ENCODE measurements around the gene CDCA3.
"Not testable (repeated sequence)": the region's sequence is repeated elsewhere in the genome, so short reads cannot be mapped to it uniquely, and the experiment has no call there.

Gene CDCA3

GRCh38 chr12:6851153-6851920 lies at the start of gene CDCA3:
Gene CDCA3, minus strand, starts transcription at chr12:6851286. Its CDS starts 334 bp downstream, at chr12:6850952.
- no peak for TF ChIP-seq JUND (IDR thresholded peaks at IDR 0.05; ENCODE audit: low read depth)
- peak; percentile 87 to 93 for DNase-seq (ENCODE audit: low read depth in 1 of 2, low spot score in 1 of 2)
- in situ Hi-C loops (cut with HindIII; ENCODE audit: low pct_unique_long_range_greater_than_20kb, low sequenced_read_pairs), result no loop called here

GRCh38 chr12:6899837-6900519 lies 48.9 kb upstream of the CDCA3 start:
- TF ChIP-seq JUND (IDR thresholded peaks at IDR 0.05; ENCODE audit: low read depth), result no peak
- in situ Hi-C loops (cut with HindIII; ENCODE audit: low pct_unique_long_range_greater_than_20kb, low sequenced_read_pairs), result no loop called here
- peak in 1 of 2 experiments; percentile 39 for DNase-seq (ENCODE audit: low read depth in 1 of 2, low spot score in 1 of 2)

- TF ChIP-seq JUND (IDR thresholded peaks at IDR 0.05; ENCODE audit: low read depth), result no peak
- in situ Hi-C loops (cut with HindIII; ENCODE audit: low pct_unique_long_range_greater_than_20kb, low sequenced_read_pairs), result no loop called here
- DNase-seq (ENCODE audit: low read depth in 1 of 2, low spot score in 1 of 2), result no peak
These were observed 48.3 kb upstream of the CDCA3 start for GRCh38 chr12:6899427-6899826.

GRCh38 chr12:6896846-6897435 lies 45.9 kb upstream of the CDCA3 start:
- in situ Hi-C loops (cut with HindIII; ENCODE audit: low pct_unique_long_range_greater_than_20kb, low sequenced_read_pairs), result no loop called here
- TF ChIP-seq JUND (IDR thresholded peaks at IDR 0.05; ENCODE audit: low read depth), result no peak
- DNase-seq (ENCODE audit: low read depth in 1 of 2, low spot score in 1 of 2), result no peak

- TF ChIP-seq JUND (IDR thresholded peaks at IDR 0.05; ENCODE audit: low read depth), result no peak
- in situ Hi-C loops (cut with HindIII; ENCODE audit: low pct_unique_long_range_greater_than_20kb, low sequenced_read_pairs), result no loop called here
- DNase-seq (ENCODE audit: low read depth in 1 of 2, low spot score in 1 of 2), result no peak
These were observed 43.2 kb upstream of the CDCA3 start for GRCh38 chr12:6894321-6894720.

GRCh38 chr12:6892683-6893082 lies 41.6 kb upstream of the CDCA3 start:
- DNase-seq (ENCODE audit: low read depth in 1 of 2, low spot score in 1 of 2); in situ Hi-C loops (cut with HindIII; ENCODE audit: low pct_unique_long_range_greater_than_20kb, low sequenced_read_pairs): not testable (repeated sequence)

- no peak for TF ChIP-seq JUND (IDR thresholded peaks at IDR 0.05; ENCODE audit: low read depth)
- DNase-seq (ENCODE audit: low read depth in 1 of 2, low spot score in 1 of 2), result no peak
- in situ Hi-C loops (cut with HindIII; ENCODE audit: low pct_unique_long_range_greater_than_20kb, low sequenced_read_pairs), result no loop called here
These were observed 40.5 kb upstream of the CDCA3 start for GRCh38 chr12:6891646-6892001.

- DNase-seq (ENCODE audit: low read depth in 1 of 2, low spot score in 1 of 2), result peak; percentile 56 to 90
- TF ChIP-seq JUND (IDR thresholded peaks at IDR 0.05; ENCODE audit: low read depth), result no peak
- in situ Hi-C loops (cut with HindIII; ENCODE audit: low pct_unique_long_range_greater_than_20kb, low sequenced_read_pairs), result no loop called here
These were observed 39.9 kb upstream of the CDCA3 start for GRCh38 chr12:6890789-6891645.

GRCh38 chr12:6889775-6890573 lies 38.9 kb upstream of the CDCA3 start:
- in situ Hi-C loops (cut with HindIII; ENCODE audit: low pct_unique_long_range_greater_than_20kb, low sequenced_read_pairs); DNase-seq (ENCODE audit: low read depth in 1 of 2, low spot score in 1 of 2): not testable (repeated sequence)

GRCh38 chr12:6888794-6889193 lies 37.7 kb upstream of the CDCA3 start:
- in situ Hi-C loops (cut with HindIII; ENCODE audit: low pct_unique_long_range_greater_than_20kb, low sequenced_read_pairs); DNase-seq (ENCODE audit: low read depth in 1 of 2, low spot score in 1 of 2): not testable (repeated sequence)

- no peak for TF ChIP-seq JUND (IDR thresholded peaks at IDR 0.05; ENCODE audit: low read depth)
- DNase-seq (ENCODE audit: low read depth in 1 of 2, low spot score in 1 of 2), result no peak
- in situ Hi-C loops (cut with HindIII; ENCODE audit: low pct_unique_long_range_greater_than_20kb, low sequenced_read_pairs), result no loop called here
These were observed 37.3 kb upstream of the CDCA3 start for GRCh38 chr12:6888360-6888759.

GRCh38 chr12:6887460-6887859 lies 36.4 kb upstream of the CDCA3 start:
- no peak for DNase-seq (ENCODE audit: low read depth in 1 of 2, low spot score in 1 of 2)
- TF ChIP-seq JUND (IDR thresholded peaks at IDR 0.05; ENCODE audit: low read depth), result no peak
- in situ Hi-C loops (cut with HindIII; ENCODE audit: low pct_unique_long_range_greater_than_20kb, low sequenced_read_pairs), result no loop called here

GRCh38 chr12:6886206-6886999 lies 35.3 kb upstream of the CDCA3 start:
- DNase-seq (ENCODE audit: low read depth in 1 of 2, low spot score in 1 of 2), result not testable (repeated sequence)

More at GRCh38 chr12:6886206-6886999, 35.3 kb upstream of the CDCA3 start:
- in situ Hi-C loops (cut with HindIII; ENCODE audit: low pct_unique_long_range_greater_than_20kb, low sequenced_read_pairs), result not testable (repeated sequence)
